ENCODE results near the gene PMPCB.
"Not testable (repeated sequence)": the region's sequence is repeated elsewhere in the genome, so short reads cannot be mapped to it uniquely, and the experiment has no call there.

Gene PMPCB

GRCh38 chr7:103278195-103278594, 19.0 kb upstream of the PMPCB start:
- H4K20me1 ChIP-seq (ENCODE audit: insufficient read depth, low read length, poor library complexity, severe bottlenecking); H3F3A ChIP-seq (ENCODE audit: low read depth); H2AFZ ChIP-seq (ENCODE audit: low read length); H3K9me2 ChIP-seq (replicated peaks; ENCODE audit: low read depth, low read length); H3K4me1 ChIP-seq (ENCODE audit: insufficient read depth, low read length, poor library complexity, severe bottlenecking); H3K36me3 ChIP-seq (ENCODE audit: insufficient read depth, low read length); H3K9me3 ChIP-seq (ENCODE audit: insufficient read depth, low read depth, low read length); H3K27me3 ChIP-seq (ENCODE audit: insufficient read depth, low read length, poor library complexity, severe bottlenecking): not testable (repeated sequence)
- Histone ChIP-seq H3K79me2 (ENCODE audit: insufficient read depth, low read length) (peaks cover 30% of the 10 kb centered on the region), H3K4me2 (ENCODE audit: low read depth, low read length, poor library complexity, severe bottlenecking) (peak overlapping the region; percentile 71), H3K9ac (ENCODE audit: low read depth, low read length, poor library complexity, severe bottlenecking) (peak overlapping the region; percentile 20), H3K4me3 (ENCODE audit: low read length, poor library complexity, severe bottlenecking) (peak overlapping the region; percentile 74)

GRCh38 chr7:103279636-103279962, 17.6 kb upstream of the PMPCB start:
- not testable (repeated sequence) for H3K4me1 ChIP-seq (ENCODE audit: insufficient read depth, low read length, poor library complexity, severe bottlenecking); H3K36me3 ChIP-seq (ENCODE audit: insufficient read depth, low read length); H3K9me2 ChIP-seq (replicated peaks; ENCODE audit: low read depth, low read length); H3F3A ChIP-seq (ENCODE audit: low read depth); H3K9me3 ChIP-seq (ENCODE audit: insufficient read depth, low read depth, low read length); H4K20me1 ChIP-seq (ENCODE audit: insufficient read depth, low read length, poor library complexity, severe bottlenecking); H3K27me3 ChIP-seq (ENCODE audit: insufficient read depth, low read length, poor library complexity, severe bottlenecking)
- H2AFZ ChIP-seq (ENCODE audit: low read length), result peak overlapping the region; percentile 96
- peak overlapping the region; percentile 94 for H3K4me3 ChIP-seq (ENCODE audit: low read length, poor library complexity, severe bottlenecking)
- peak overlapping the region; percentile 91 for H3K9ac ChIP-seq (ENCODE audit: low read depth, low read length, poor library complexity, severe bottlenecking)
- peaks cover 30% of the 10 kb centered on the region for H3K79me2 ChIP-seq (ENCODE audit: insufficient read depth, low read length)
- peak overlapping the region; percentile 91 for H3K4me2 ChIP-seq (ENCODE audit: low read depth, low read length, poor library complexity, severe bottlenecking)

GRCh38 chr7:103279963-103280802, 17.1 kb upstream of the PMPCB start:
- peaks cover 30% of the 10 kb centered on the region for H3K79me2 ChIP-seq (ENCODE audit: insufficient read depth, low read length)
- peak overlapping the region; percentile 91 for H3K9ac ChIP-seq (ENCODE audit: low read depth, low read length, poor library complexity, severe bottlenecking)
- H3K9me3 ChIP-seq (ENCODE audit: insufficient read depth, low read depth, low read length); H4K20me1 ChIP-seq (ENCODE audit: insufficient read depth, low read length, poor library complexity, severe bottlenecking); H3K27me3 ChIP-seq (ENCODE audit: insufficient read depth, low read length, poor library complexity, severe bottlenecking); H3K9me2 ChIP-seq (replicated peaks; ENCODE audit: low read depth, low read length); H3K4me1 ChIP-seq (ENCODE audit: insufficient read depth, low read length, poor library complexity, severe bottlenecking); H3F3A ChIP-seq (ENCODE audit: low read depth); H3K36me3 ChIP-seq (ENCODE audit: insufficient read depth, low read length): not testable (repeated sequence)
- peak overlapping the region; percentile 96 for H2AFZ ChIP-seq (ENCODE audit: low read length)
- peak overlapping the region; percentile 91 for H3K4me2 ChIP-seq (ENCODE audit: low read depth, low read length, poor library complexity, severe bottlenecking)
- peak overlapping the region; percentile 94 for H3K4me3 ChIP-seq (ENCODE audit: low read length, poor library complexity, severe bottlenecking)

- H3K27me3 ChIP-seq (ENCODE audit: insufficient read depth, low read length, poor library complexity, severe bottlenecking); H4K20me1 ChIP-seq (ENCODE audit: insufficient read depth, low read length, poor library complexity, severe bottlenecking); H3F3A ChIP-seq (ENCODE audit: low read depth); H3K36me3 ChIP-seq (ENCODE audit: insufficient read depth, low read length); H3K9me3 ChIP-seq (ENCODE audit: insufficient read depth, low read depth, low read length); H3K4me1 ChIP-seq (ENCODE audit: insufficient read depth, low read length, poor library complexity, severe bottlenecking); H3K9me2 ChIP-seq (replicated peaks; ENCODE audit: low read depth, low read length): not testable (repeated sequence)
- H3K4me2 ChIP-seq (ENCODE audit: low read depth, low read length, poor library complexity, severe bottlenecking), result peak overlapping the region; percentile 91
- peaks cover 30% of the 10 kb centered on the region for H3K79me2 ChIP-seq (ENCODE audit: insufficient read depth, low read length)
- peak overlapping the region; percentile 91 for H3K9ac ChIP-seq (ENCODE audit: low read depth, low read length, poor library complexity, severe bottlenecking)
- peak overlapping the region; percentile 96 for H2AFZ ChIP-seq (ENCODE audit: low read length)
- peak overlapping the region; percentile 94 for H3K4me3 ChIP-seq (ENCODE audit: low read length, poor library complexity, severe bottlenecking)
These were observed 16.5 kb upstream of the PMPCB start for GRCh38 chr7:103280803-103281155.

- H3K9me2 ChIP-seq (replicated peaks; ENCODE audit: low read depth, low read length); H3K36me3 ChIP-seq (ENCODE audit: insufficient read depth, low read length); H3K9ac ChIP-seq (ENCODE audit: low read depth, low read length, poor library complexity, severe bottlenecking); H3K4me2 ChIP-seq (ENCODE audit: low read depth, low read length, poor library complexity, severe bottlenecking); H2AFZ ChIP-seq (ENCODE audit: low read length); H3K4me3 ChIP-seq (ENCODE audit: low read length, poor library complexity, severe bottlenecking); H4K20me1 ChIP-seq (ENCODE audit: insufficient read depth, low read length, poor library complexity, severe bottlenecking); H3K4me1 ChIP-seq (ENCODE audit: insufficient read depth, low read length, poor library complexity, severe bottlenecking); H3K9me3 ChIP-seq (ENCODE audit: insufficient read depth, low read depth, low read length); H3K27me3 ChIP-seq (ENCODE audit: insufficient read depth, low read length, poor library complexity, severe bottlenecking); H3F3A ChIP-seq (ENCODE audit: low read depth): not testable (repeated sequence)
- peaks cover 18% of the 10 kb centered on the region for H3K79me2 ChIP-seq (ENCODE audit: insufficient read depth, low read length)
These were observed 14.3 kb upstream of the PMPCB start for GRCh38 chr7:103282802-103283427.
